Loucy (cell line): ENCODE data around the gene SLC44A1.

ENCODE experiments used
- H2AFZ ChIP-seq: fragments of 200-600 bp; sonication (generic); 2 replicates; pipeline ENCODE4 v1.6.0; 2016; ENCODE audit warnings: antibody characterized with exemption, mild to moderate bottlenecking, low read length, moderate library complexity
- H3F3A ChIP-seq: fragments of 200-600 bp; 2 replicates; pipeline ENCODE4 v1.6.0; 2016; ENCODE audit warnings: antibody characterized with exemption, low read depth, mild to moderate bottlenecking
- H3K27me3 ChIP-seq: fragments of 200-600 bp; sonication (generic); 2 replicates; pipeline ENCODE4 v1.6.1; 2014; ENCODE audit warnings: low read length, mild to moderate bottlenecking; ENCODE audit not compliant: insufficient read depth, poor library complexity, severe bottlenecking
- H3K36me3 ChIP-seq: fragments of 200-600 bp; sonication (generic); 2 replicates; pipeline ENCODE4 v1.6.1; 2016; ENCODE audit warnings: low read length; ENCODE audit not compliant: insufficient read depth
- H3K4me1 ChIP-seq: fragments of 200-600 bp; sonication (generic); 2 replicates; pipeline ENCODE4 v1.5.1; 2014; ENCODE audit warnings: low read length, mild to moderate bottlenecking; ENCODE audit not compliant: insufficient read depth, poor library complexity, severe bottlenecking
- H3K4me2 ChIP-seq: fragments of 200-600 bp; sonication (generic); 2 replicates; pipeline ENCODE4 v1.6.0; 2014; ENCODE audit warnings: antibody characterized with exemption, low read length, low read depth, mild to moderate bottlenecking; ENCODE audit not compliant: poor library complexity, severe bottlenecking
- H3K4me3 ChIP-seq: fragments of 200-600 bp; sonication (generic); 2 replicates; pipeline ENCODE4 v1.5.1; 2014; ENCODE audit warnings: low read length, mild to moderate bottlenecking, mixed read lengths; ENCODE audit not compliant: poor library complexity, severe bottlenecking
- H3K79me2 ChIP-seq: fragments of 200-600 bp; sonication (generic); 2 replicates; pipeline ENCODE4 v1.6.1; 2014; ENCODE audit warnings: low read length; ENCODE audit not compliant: insufficient read depth
- H3K9ac ChIP-seq: fragments of 200-600 bp; sonication (generic); 2 replicates; pipeline ENCODE4 v1.6.0; 2014; ENCODE audit warnings: mild to moderate bottlenecking, low read depth, low read length, moderate library complexity; ENCODE audit not compliant: poor library complexity, severe bottlenecking
- H3K9me2 ChIP-seq: fragments of 200-600 bp; sonication (generic); replicated peaks from 2 replicates; pipeline ENCODE4 v1.6.1; 2016; ENCODE audit warnings: low read depth, low read length, mixed read lengths
- H3K9me3 ChIP-seq: fragments of 200-600 bp; sonication (generic); 2 replicates; pipeline ENCODE4 v1.6.1; 2014; ENCODE audit warnings: mild to moderate bottlenecking, antibody characterized with exemption, low read length, low read depth; ENCODE audit not compliant: insufficient read depth
- H4K20me1 ChIP-seq: fragments of 200-600 bp; sonication (generic); 2 replicates; pipeline ENCODE4 v1.6.0; 2014; ENCODE audit warnings: antibody characterized with exemption, low read length, mild to moderate bottlenecking; ENCODE audit not compliant: insufficient read depth, poor library complexity, severe bottlenecking
- CTCF ChIP-seq: fragments of 200-600 bp; sonication (generic); conservative IDR thresholded peaks from 2 replicates; pipeline ENCODE4 v1.5.1; 2014; ENCODE audit warnings: mild to moderate bottlenecking, antibody characterized with exemption, low read length
- EZH2phosphoT487 ChIP-seq: fragments of 200-600 bp; IDR thresholded peaks from 2 replicates; pipeline ENCODE4 v1.6.1; 2018; ENCODE audit warnings: antibody characterized with exemption, mild to moderate bottlenecking, moderate library complexity, borderline replicate concordance

Gene SLC44A1

GRCh38 chr9:105403552-105404248 lies 159.2 kb downstream of the SLC44A1 start:
- H3F3A ChIP-seq = peaks cover 12% of the 10 kb centered on the region
- no peak overlapping the region for H2AFZ ChIP-seq
- H3K4me1 ChIP-seq = peaks cover 58% of the 10 kb centered on the region
- H4K20me1 ChIP-seq = no peaks in the 10 kb centered on the region
- no peaks in the 10 kb centered on the region for H3K27me3 ChIP-seq
- H3K79me2 ChIP-seq = no peaks in the 10 kb centered on the region
- H3K9ac ChIP-seq = peak overlapping the region; percentile 1
- H3K4me2 ChIP-seq = peak overlapping the region; percentile 5
- H3K9me3 ChIP-seq = peaks cover 3% of the 10 kb centered on the region; the same call in 1 of the 2 replicates
- no peaks in the 10 kb centered on the region for H3K9me2 ChIP-seq
- TF ChIP-seq EZH2phosphoT487 (no peak), CTCF (no peak)
- no peaks in the 10 kb centered on the region for H3K36me3 ChIP-seq
- no peak overlapping the region for H3K4me3 ChIP-seq

GRCh38 chr9:105405514-105406131 lies 161.2 kb downstream of the SLC44A1 start:
- Histone ChIP-seq H3K36me3 (no peaks in the 10 kb centered on the region; the same call in 1 of the 2 replicates), H3K27me3 (no peaks in the 10 kb centered on the region), H3K9me2 (no peaks in the 10 kb centered on the region), H3K9me3 (peaks cover 3% of the 10 kb centered on the region; the same call in 1 of the 2 replicates), H3K4me1 (peaks cover 53% of the 10 kb centered on the region), H4K20me1 (no peaks in the 10 kb centered on the region), H3K79me2 (no peaks in the 10 kb centered on the region), H3K9ac (peak overlapping the region; percentile 64), H3K4me3 (peak overlapping the region; percentile 67), H3K4me2 (peak overlapping the region; percentile 85), H2AFZ (no peak overlapping the region), H3F3A (peaks cover 12% of the 10 kb centered on the region)
- TF ChIP-seq CTCF (no peak), EZH2phosphoT487 (peak; percentile 85)

GRCh38 chr9:105406369-105406768 lies 161.9 kb downstream of the SLC44A1 start:
- no peaks in the 10 kb centered on the region; the same call in 1 of the 2 replicates for H3K36me3 ChIP-seq
- no peaks in the 10 kb centered on the region for H3K9me2 ChIP-seq
- H3K4me2 ChIP-seq = peak overlapping the region; percentile 85
- peak overlapping the region; percentile 67 for H3K4me3 ChIP-seq
- H4K20me1 ChIP-seq = no peaks in the 10 kb centered on the region
- H3K9ac ChIP-seq = peak overlapping the region; percentile 64
- H3F3A ChIP-seq = peaks cover 12% of the 10 kb centered on the region
- TF ChIP-seq EZH2phosphoT487 = no peak
- TF ChIP-seq CTCF = no peak
- H2AFZ ChIP-seq = no peak overlapping the region
- peaks cover 51% of the 10 kb centered on the region for H3K4me1 ChIP-seq
- H3K27me3 ChIP-seq = no peaks in the 10 kb centered on the region
- H3K9me3 ChIP-seq = peaks cover 3% of the 10 kb centered on the region; the same call in 1 of the 2 replicates
- H3K79me2 ChIP-seq = no peaks in the 10 kb centered on the region
